ENCODE measurements around the gene GALNT2.
A peak's percentile ranks its signal among the peaks of the same experiment; 100 is the strongest.

Gene GALNT2

GRCh38 chr1:230145953-230146476 lies 79.0 kb downstream of the GALNT2 start:
- no peak for DNase-seq (ENCODE audit: low spot score)

- DNase-seq (ENCODE audit: low spot score): no peak
These were observed 79.7 kb downstream of the GALNT2 start for GRCh38 chr1:230146709-230147108.

- DNase-seq (ENCODE audit: low spot score): no peak
These were observed 80.5 kb downstream of the GALNT2 start for GRCh38 chr1:230147253-230148125.

- DNase-seq (ENCODE audit: low spot score): no peak
These were observed 81.2 kb downstream of the GALNT2 start for GRCh38 chr1:230148126-230148652.

- no peak for DNase-seq (ENCODE audit: low spot score)
These were observed 81.9 kb downstream of the GALNT2 start for GRCh38 chr1:230148768-230149469.

GRCh38 chr1:230149751-230150584 lies 82.9 kb downstream of the GALNT2 start:
- no peak for DNase-seq (ENCODE audit: low spot score)

GRCh38 chr1:230150615-230151014 lies 83.6 kb downstream of the GALNT2 start:
- DNase-seq (ENCODE audit: low spot score): no peak

- no peak for DNase-seq (ENCODE audit: low spot score)
These were observed 85.0 kb downstream of the GALNT2 start for GRCh38 chr1:230151924-230152468.

GRCh38 chr1:230152999-230153398 lies 86.0 kb downstream of the GALNT2 start:
- DNase-seq (ENCODE audit: low spot score): no peak

- no peak for DNase-seq (ENCODE audit: low spot score)
These were observed 86.7 kb downstream of the GALNT2 start for GRCh38 chr1:230153641-230154296.

GRCh38 chr1:230155021-230155420 lies 88.0 kb downstream of the GALNT2 start:
- no peak for DNase-seq (ENCODE audit: low spot score)

GRCh38 chr1:230156068-230156467 lies 89.0 kb downstream of the GALNT2 start:
- no peak for DNase-seq (ENCODE audit: low spot score)

GRCh38 chr1:230156536-230156935 lies 89.5 kb downstream of the GALNT2 start:
- no peak for DNase-seq (ENCODE audit: low spot score)

- DNase-seq (ENCODE audit: low spot score): no peak
These were observed 90.7 kb downstream of the GALNT2 start for GRCh38 chr1:230157420-230158390.

- DNase-seq (ENCODE audit: low spot score): no peak
These were observed 91.6 kb downstream of the GALNT2 start for GRCh38 chr1:230158415-230159291.

- DNase-seq (ENCODE audit: low spot score): no peak
These were observed 92.5 kb downstream of the GALNT2 start for GRCh38 chr1:230159580-230159979.

- no peak for DNase-seq (ENCODE audit: low spot score)
These were observed 94.1 kb downstream of the GALNT2 start for GRCh38 chr1:230160957-230161771.

- DNase-seq (ENCODE audit: low spot score): peak; percentile 46
These were observed 96.2 kb downstream of the GALNT2 start for GRCh38 chr1:230163205-230163604.
